Neural progenitor cell (in vitro differentiated cells): ENCODE data around the gene JUND.

ENCODE experiments used
- CTCF ChIP-seq: fragments of 200-600 bp; sonication (generic); IDR thresholded peaks from 2 replicates; pipeline ENCODE4 v1.5.1; 2017; ENCODE audit warnings: antibody characterized with exemption, mild to moderate bottlenecking
- EZH2 ChIP-seq: fragments of 200-600 bp; sonication (generic); IDR thresholded peaks from 2 replicates; pipeline ENCODE4 v1.6.1; 2017; ENCODE audit warnings: antibody characterized with exemption, mild to moderate bottlenecking, moderate library complexity

- TF ChIP-seq CTCF (peak; percentile 99), EZH2 (no peak)
These were observed 29.6 kb downstream of the JUND start for GRCh38 chr19:18251587-18252369.
